D341Med (cell line): Measurements from ENCODE around the gene EFCAB9.

Experiments
- DNase-seq: peaks from one replicate; pipeline ENCODE4 v3.0.0; 2012; ENCODE audit warnings: low spot score

EFCAB9 gene

DNA sequence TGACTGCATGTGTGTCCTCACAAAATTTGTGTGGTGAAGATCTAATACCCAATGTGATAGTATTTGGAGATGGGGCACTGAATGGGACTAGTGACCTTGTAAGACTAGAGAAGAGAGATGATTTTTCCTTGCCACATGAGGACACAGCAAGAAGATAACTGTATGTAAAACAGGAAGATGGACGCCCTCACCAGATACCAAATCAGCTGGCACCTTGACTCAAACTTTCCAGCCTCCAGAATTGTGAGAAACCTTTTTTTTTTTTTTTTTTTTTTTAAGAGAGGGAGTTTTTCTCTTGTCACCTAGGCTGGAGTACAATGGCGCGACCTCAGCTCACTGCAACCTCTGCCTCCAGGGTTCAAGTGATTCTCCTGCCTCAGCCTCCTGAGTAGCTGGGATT is 49.3 kb downstream of the EFCAB9 start:
- no peak for DNase-seq

DNA sequence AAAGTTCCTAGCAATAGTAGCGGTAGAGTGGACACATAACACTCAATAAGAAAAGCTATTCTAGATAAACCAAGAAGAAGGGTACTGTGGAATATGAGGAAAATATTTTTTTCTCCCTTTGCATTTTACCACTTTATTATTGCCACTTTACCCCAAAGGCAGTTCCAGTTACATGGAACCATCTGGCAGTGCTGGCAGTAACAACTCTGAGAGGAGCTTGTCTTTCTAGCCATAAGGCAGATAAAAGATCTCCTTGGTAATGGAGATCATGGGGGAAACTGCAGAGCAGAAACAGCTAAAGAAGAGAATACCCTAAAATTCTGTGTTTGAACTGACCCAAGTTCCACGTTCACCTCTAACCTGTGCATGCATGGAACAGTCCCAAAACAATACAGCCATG is 51.1 kb downstream of the EFCAB9 start:
- no peak for DNase-seq

DNA sequence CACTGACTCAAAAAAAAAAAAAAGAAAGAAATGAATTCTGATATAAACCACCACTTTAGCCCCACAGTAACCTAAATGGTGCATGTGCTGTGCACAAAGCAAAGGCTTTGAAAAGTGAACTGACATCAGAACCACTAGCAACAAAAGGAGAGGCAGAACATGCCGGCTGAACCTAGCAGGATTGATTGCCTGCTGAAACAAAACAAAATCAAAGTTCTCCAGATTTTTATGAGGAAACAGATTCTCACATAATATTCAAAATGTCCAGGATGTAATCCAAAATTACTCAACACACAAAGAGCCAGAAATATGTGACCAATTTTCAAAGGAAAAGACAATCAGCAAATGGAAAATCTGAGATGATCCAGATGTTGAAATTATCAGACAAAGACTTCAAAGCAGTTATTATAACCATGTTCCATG is 51.7 kb downstream of the EFCAB9 start:
- DNase-seq, result no peak

DNA sequence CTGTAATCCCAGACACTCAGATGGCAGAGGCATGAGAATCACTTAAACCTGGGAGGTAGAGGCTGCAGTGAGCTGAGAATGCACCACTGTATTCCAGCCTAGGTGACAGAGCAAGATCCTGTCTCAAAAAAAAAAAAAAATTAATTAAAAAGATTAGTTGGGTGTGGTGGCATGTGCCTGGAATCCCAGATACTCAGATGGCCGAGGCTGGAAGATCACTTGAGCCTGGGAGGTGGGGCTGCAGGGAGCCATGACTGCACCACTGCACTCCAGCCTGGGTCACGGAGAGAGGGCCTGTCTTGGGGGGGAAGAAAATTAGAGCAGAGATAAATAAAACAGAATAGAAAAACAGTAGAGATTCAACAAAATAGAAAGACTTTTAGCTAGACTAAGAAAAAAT is 54.7 kb downstream of the EFCAB9 start:
- no peak for DNase-seq

DNA sequence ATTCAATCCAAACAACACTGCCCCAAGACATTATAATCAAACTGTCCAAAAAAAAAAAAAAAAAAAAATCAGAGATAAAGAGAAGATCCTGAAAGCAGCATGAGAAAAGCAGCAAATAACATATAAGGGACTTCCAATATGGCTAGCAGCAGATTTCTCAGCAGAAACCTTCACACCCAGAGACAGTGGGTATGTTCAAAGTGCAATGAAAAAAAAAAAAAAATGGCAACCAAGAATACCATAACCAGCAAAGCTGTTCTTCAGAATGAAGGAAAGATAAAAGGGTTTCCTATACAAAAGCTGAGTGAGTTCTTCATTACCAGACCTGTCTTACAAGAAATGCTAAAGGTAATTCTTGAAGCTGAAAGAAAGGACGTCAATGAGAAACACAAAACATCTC is 57.4 kb downstream of the EFCAB9 start:
- DNase-seq, result no peak

DNA sequence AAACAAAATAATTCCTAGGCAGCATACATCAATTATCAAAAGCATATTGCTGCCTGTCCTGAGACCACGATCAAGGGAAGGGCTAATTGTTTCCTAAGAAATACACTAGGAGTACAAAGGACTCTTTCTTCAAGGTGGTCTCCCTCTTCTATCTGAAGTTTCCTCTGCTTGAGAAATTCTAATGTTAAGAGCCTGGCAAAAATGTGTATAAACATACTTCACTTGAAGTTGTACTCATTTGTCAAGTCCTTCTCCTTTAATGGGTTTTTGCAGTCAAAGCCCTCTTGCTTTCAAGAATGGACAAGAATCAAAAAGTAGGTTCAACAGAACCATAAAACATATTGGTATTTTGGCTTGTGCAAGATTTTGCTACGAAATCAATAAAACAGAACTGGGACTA is 58.5 kb downstream of the EFCAB9 start:
- DNase-seq, result no peak
